Measurements from ENCODE around the gene RNF157.
A peak's percentile ranks its signal among the peaks of the same experiment; 100 is the strongest.
"Not testable (repeated sequence)": the region's sequence is repeated elsewhere in the genome, so short reads cannot be mapped to it uniquely, and the experiment has no call there.

Gene RNF157

GRCh38 chr17:76189741-76190140, 50.6 kb downstream of the RNF157 start:
- no peak overlapping the region for H3K4me3 ChIP-seq (ENCODE audit: low read length)
- TF ChIP-seq CTCF (conservative IDR thresholded peaks at IDR 0.05; ENCODE audit: low read depth, low read length), result no peak
- DNase-seq (ENCODE audit: low read depth), result no peak

- no peak for TF ChIP-seq CTCF (conservative IDR thresholded peaks at IDR 0.05; ENCODE audit: low read depth, low read length)
- no peak for DNase-seq (ENCODE audit: low read depth)
- H3K4me3 ChIP-seq (ENCODE audit: low read length), result no peak overlapping the region
Observed at GRCh38 chr17:76189247-76189646, 51.0 kb downstream of the RNF157 start.

DNA sequence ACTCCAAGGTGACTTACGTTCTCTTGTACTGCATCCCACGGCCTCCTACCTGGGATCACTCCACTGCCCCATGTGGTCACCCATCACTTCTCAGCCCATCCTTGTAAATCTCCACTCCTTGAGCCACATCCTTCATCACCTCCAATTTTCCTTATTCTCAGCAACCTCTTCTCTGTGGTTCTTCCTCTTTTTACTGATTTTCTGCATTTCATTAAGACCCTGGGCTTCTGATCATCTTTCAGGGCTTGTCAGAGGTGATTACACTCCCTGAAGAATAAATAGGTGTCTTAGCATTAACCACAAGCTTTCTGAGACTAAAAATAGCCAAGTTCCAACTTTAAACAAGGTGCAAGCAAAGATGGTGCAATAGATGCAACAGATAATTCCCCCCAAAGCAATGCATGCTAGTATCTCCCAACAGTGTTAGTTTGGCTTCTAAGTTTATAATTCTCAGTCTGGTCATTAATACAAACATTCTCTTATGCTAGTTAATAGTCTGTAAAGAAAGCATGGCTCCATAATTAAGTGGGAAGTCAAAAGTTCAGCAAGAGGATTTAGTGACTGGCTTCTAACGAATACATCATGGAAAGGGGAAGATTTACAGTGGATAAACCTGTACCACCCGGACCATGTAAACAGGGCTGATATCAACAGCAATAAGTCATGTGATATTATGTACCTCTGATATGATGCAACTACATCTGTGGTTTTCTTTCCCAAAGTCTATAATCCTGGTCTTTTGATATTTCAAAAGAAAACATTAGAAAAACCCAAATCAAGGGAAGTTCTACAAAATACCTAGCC, 51.9 kb downstream of the RNF157 start:
- peak; percentile 75 for DNase-seq (ENCODE audit: low read depth)
- H3K4me3 ChIP-seq (ENCODE audit: low read length), result no peak overlapping the region
- peak; percentile 7 for TF ChIP-seq CTCF (conservative IDR thresholded peaks at IDR 0.05; ENCODE audit: low read depth, low read length)

DNA sequence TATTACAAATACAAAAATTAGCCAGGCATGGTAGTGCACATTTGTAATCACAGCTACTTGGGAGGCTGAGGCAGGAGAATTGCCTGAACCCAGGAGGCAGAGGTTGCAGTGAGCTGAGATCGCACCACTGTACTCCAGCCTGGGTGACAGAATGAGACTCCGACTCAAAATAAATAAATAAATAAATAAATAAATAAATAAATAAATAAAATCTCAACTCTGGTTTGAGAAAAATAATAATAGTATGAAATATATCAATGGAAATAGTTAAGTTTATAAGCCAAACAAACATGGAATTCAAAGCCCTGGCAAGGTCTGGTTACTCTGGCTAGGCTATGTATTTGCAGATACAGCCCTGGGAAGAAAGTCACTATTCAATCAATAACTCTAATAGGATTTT, 53.5 kb downstream of the RNF157 start:
- not testable (repeated sequence) for DNase-seq (ENCODE audit: low read depth); H3K4me3 ChIP-seq (ENCODE audit: low read length)

GRCh38 chr17:76184290-76184689, 56.0 kb downstream of the RNF157 start:
- no peak overlapping the region for H3K4me3 ChIP-seq (ENCODE audit: low read length)
- no peak for TF ChIP-seq CTCF (conservative IDR thresholded peaks at IDR 0.05; ENCODE audit: low read depth, low read length)
- DNase-seq (ENCODE audit: low read depth), result no peak

- peak; percentile 94 for TF ChIP-seq CTCF (conservative IDR thresholded peaks at IDR 0.05; ENCODE audit: low read depth, low read length)
- H3K4me3 ChIP-seq (ENCODE audit: low read length), result no peak overlapping the region
- no peak for DNase-seq (ENCODE audit: low read depth)
Observed at GRCh38 chr17:76182016-76182764, 58.1 kb downstream of the RNF157 start.

GRCh38 chr17:76179496-76180467, 60.5 kb downstream of the RNF157 start:
- no peak overlapping the region for H3K4me3 ChIP-seq (ENCODE audit: low read length)
- no peak for TF ChIP-seq CTCF (conservative IDR thresholded peaks at IDR 0.05; ENCODE audit: low read depth, low read length)
- no peak for DNase-seq (ENCODE audit: low read depth)
